HepG2 (cell line): ENCODE results near the gene CTRB2. TPM values are rescaled to one million over a fixed set of nuclear protein-coding genes. Genes with fewer than 3 reads are reported as not detected.

Source experiments
- ATF1 ChIP-seq: IDR thresholded peaks from 2 replicates; pipeline ENCODE4 v1.6.1; 2016; ENCODE audit warnings: mild to moderate bottlenecking, control low read depth
- CBX2 ChIP-seq, 2 experiments: fragments of 200-600 bp in 1 of 2; sonication (generic); formaldehyde crosslinking in 1 of 2; IDR thresholded peaks; 2 replicates each; pipeline versions ENCODE4 v1.7.0 to v1.8.1; 2018 to 2022; ENCODE audit warnings: low read depth in 2 of 2, low read length in 1 of 2, mild to moderate bottlenecking in 1 of 2, missing genetic modification reagents in 1 of 2
- CSRNP1 ChIP-seq: sonication (generic); formaldehyde crosslinking; IDR thresholded peaks from 2 replicates; pipeline ENCODE4 v1.8.1; 2023; ENCODE audit warnings: mild to moderate bottlenecking, missing genetic modification reagents
- DNMT1 ChIP-seq: sonication (generic); formaldehyde crosslinking; IDR thresholded peaks from 2 replicates; pipeline ENCODE4 v1.5.1; 2020; ENCODE audit warnings: mild to moderate bottlenecking, missing genetic modification reagents
- HNF1A ChIP-seq, 2 experiments: sonication (generic) in 1 of 2; formaldehyde crosslinking in 1 of 2; IDR thresholded peaks; 2 replicates each; pipeline versions ENCODE4 v1.4.0 to v1.6.1; 2016 to 2020; ENCODE audit warnings: borderline replicate concordance in 1 of 2, low read depth in 1 of 2, mild to moderate bottlenecking in 1 of 2, missing genetic modification reagents in 1 of 2
- MEIS2 ChIP-seq: sonication (generic); formaldehyde crosslinking; IDR thresholded peaks from 2 replicates; pipeline ENCODE4 v1.9.0; 2021; ENCODE audit warnings: mild to moderate bottlenecking, missing genetic modification reagents
- MNT ChIP-seq: fragments of 450-650 bp; IDR thresholded peaks from 2 replicates; pipeline ENCODE4 v1.6.1; 2016
- NFATC3 ChIP-seq: sonication (generic); formaldehyde crosslinking; IDR thresholded peaks from 2 replicates; pipeline ENCODE4 v1.5.1; 2020; ENCODE audit warnings: mild to moderate bottlenecking, missing genetic modification reagents
- NR2F2 ChIP-seq: IDR thresholded peaks from 2 replicates; pipeline ENCODE4 v1.6.1; 2012; ENCODE audit warnings: low read depth, inconsistent platforms, borderline replicate concordance
- PCBP2 ChIP-seq: fragments of 200-400 bp; formaldehyde crosslinking; optimal IDR thresholded peaks from 2 replicates; pipeline ENCODE3; 2018; ENCODE audit warnings: low read length, low read depth; ENCODE audit not compliant: poor library complexity, severe bottlenecking
- PITX1 ChIP-seq: sonication (generic); formaldehyde crosslinking; IDR thresholded peaks from 2 replicates; pipeline ENCODE4 v1.5.1; 2020; ENCODE audit warnings: mild to moderate bottlenecking, missing genetic modification reagents
- YY1 ChIP-seq: IDR thresholded peaks from 2 replicates; pipeline ENCODE4 v1.6.1; 2011; ENCODE audit warnings: low read length, low read depth, moderate library complexity, mild to moderate bottlenecking; ENCODE audit not compliant: insufficient read depth, insufficient replicate concordance
- ZBTB7A ChIP-seq: sonication (generic); formaldehyde crosslinking; IDR thresholded peaks from 2 replicates; pipeline ENCODE4 v1.8.0; 2022; ENCODE audit warnings: mild to moderate bottlenecking, missing genetic modification reagents
- ZC3H13 ChIP-seq: sonication (generic); formaldehyde crosslinking; IDR thresholded peaks from 2 replicates; pipeline ENCODE4 v1.8.1; 2023; ENCODE audit warnings: mild to moderate bottlenecking, missing genetic modification reagents, moderate library complexity
- ZFP62 ChIP-seq: sonication (generic); formaldehyde crosslinking; IDR thresholded peaks from 2 replicates; pipeline ENCODE4 v1.4.0; 2020; ENCODE audit warnings: missing genetic modification reagents
- ZNF460 ChIP-seq: sonication (generic); formaldehyde crosslinking; IDR thresholded peaks from 2 replicates; pipeline ENCODE4 v1.5.1; 2020; ENCODE audit warnings: missing genetic modification reagents, mild to moderate bottlenecking, borderline replicate concordance
- ZNF512 ChIP-seq: sonication (generic); formaldehyde crosslinking; IDR thresholded peaks from 2 replicates; pipeline ENCODE4 v1.4.0; 2020; ENCODE audit warnings: mild to moderate bottlenecking, missing genetic modification reagents
- ZNF558 ChIP-seq: sonication (generic); formaldehyde crosslinking; IDR thresholded peaks from 2 replicates; pipeline ENCODE4 v1.9.0; 2022; ENCODE audit warnings: mild to moderate bottlenecking, missing genetic modification reagents, borderline replicate concordance
- ZNF768 ChIP-seq: sonication (generic); formaldehyde crosslinking; IDR thresholded peaks from 2 replicates; pipeline ENCODE4 v1.4.0; 2020; ENCODE audit warnings: missing genetic modification reagents
- ZNF780A ChIP-seq: sonication (generic); formaldehyde crosslinking; IDR thresholded peaks from 2 replicates; pipeline ENCODE4 v1.8.0; 2022; ENCODE audit warnings: mild to moderate bottlenecking, missing genetic modification reagents, moderate library complexity
- polyA plus RNA-seq, 8 experiments: library from polyadenylated mRNA; depleted of rRNA in 3 of 8; stranded (reverse) in 7 of 8; unstranded in 1 of 8; fragments of >200 nt; fragmentation: Illumina TruSeq in 4 of 8; extraction: Trizol in 4 of 8; gene quantifications; 2 replicates each; pipeline versions ENCODE4 v1.2.1 to v1.2.3, GENCODE V29; 2011 to 2016; ENCODE audit warnings: low read depth in 4 of 8, missing spikeins in 1 of 8, mixed read lengths in 1 of 8; ENCODE audit not compliant: insufficient read depth in 1 of 8
- total RNA-seq, 5 experiments: library from RNA; depleted of rRNA; stranded (reverse); fragments of >200 nt; fragmentation: Illumina TruSeq; extraction: Trizol; gene quantifications; 2 replicates each; pipeline ENCODE4 v1.2.3, GENCODE V29; 2016; ENCODE audit warnings: low read depth in 1 of 5

CTRB2 gene
- total and polyA plus RNA-seq, 2 of the 13 experiments (the other 11 are each of a cell fraction or from before 2014, with no cell fraction given), result 0.13 TPM; not detected in 1

DNA sequence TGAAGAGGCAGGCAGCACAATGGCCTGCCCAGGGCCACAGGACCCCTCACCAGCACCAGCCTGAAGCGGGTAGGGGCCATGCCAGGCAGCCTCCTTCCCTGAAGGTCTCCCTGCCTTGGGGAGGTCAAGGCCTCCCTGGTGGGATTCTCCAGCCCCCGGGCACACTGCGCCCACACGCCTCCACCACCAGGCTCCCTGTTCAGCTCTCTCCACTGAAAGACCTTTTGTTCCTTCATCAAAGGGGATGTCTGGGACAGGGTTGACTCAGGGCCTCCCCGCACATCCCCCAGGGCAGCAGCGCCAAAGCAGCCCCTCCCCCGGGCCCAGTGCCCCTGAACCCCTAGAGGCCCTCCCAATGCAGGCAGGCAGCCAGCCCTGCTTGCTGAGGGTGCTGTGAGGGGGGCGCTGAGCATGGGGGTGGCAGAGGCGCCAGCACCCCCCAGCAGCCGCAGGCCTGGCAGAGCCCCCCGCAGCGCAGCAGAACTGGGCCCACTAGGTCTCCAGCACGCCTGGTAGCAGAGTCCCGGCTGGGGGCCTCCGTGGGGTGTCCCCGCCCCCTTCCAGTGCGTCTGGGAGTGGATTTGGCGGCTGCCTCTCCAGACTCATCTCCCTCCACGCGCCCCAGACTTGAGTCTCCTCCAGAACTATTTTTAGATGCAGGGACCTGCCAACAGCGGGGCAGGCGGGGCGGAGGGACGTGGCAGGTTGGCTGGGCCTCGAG is 31.3 kb upstream of the CTRB2 start (continued):
- TF ChIP-seq HNF1A (IDR thresholded peaks at IDR 0.05; ENCODE audit: low read depth), result no peak
- peak; percentile 85 for TF ChIP-seq HNF1A (CRISPR knock-in tag; IDR thresholded peaks at IDR 0.05; ENCODE audit: borderline replicate concordance)
- TF ChIP-seq ZNF558 (CRISPR knock-in tag), result no peak
- TF ChIP-seq CBX2 (IDR thresholded peaks at IDR 0.05; ENCODE audit: low read depth, low read length), result no peak
- no peak for TF ChIP-seq CBX2 (CRISPR knock-in tag; IDR thresholded peaks at IDR 0.05; ENCODE audit: low read depth)
- no peak for TF ChIP-seq NFATC3 (CRISPR knock-in tag)
- no peak for TF ChIP-seq MNT
- TF ChIP-seq YY1, result no peak
- TF ChIP-seq ATF1 (CRISPR knock-in tag), result no peak
- TF ChIP-seq NR2F2, result peak; percentile 46; the same call in 1 of the 2 replicates
- TF ChIP-seq ZNF768 (CRISPR knock-in tag), result no peak
- TF ChIP-seq CSRNP1 (CRISPR knock-in tag), result peak; percentile 88; the same call in 1 of the 2 replicates
- no peak for TF ChIP-seq ZC3H13 (CRISPR knock-in tag)
- TF ChIP-seq MEIS2, result no peak
- TF ChIP-seq ZNF460, result no peak
- TF ChIP-seq ZNF780A, result no peak
- TF ChIP-seq ZBTB7A, result peak; percentile 74; the same call in 1 of the 2 replicates
- TF ChIP-seq DNMT1 (CRISPR knock-in tag), result no peak
- no peak for TF ChIP-seq ZNF512 (CRISPR knock-in tag)
- TF ChIP-seq ZFP62, result no peak
- TF ChIP-seq PITX1 (CRISPR knock-in tag), result no peak
- TF ChIP-seq PCBP2, result no peak
